Neuronal stem cell (in vitro differentiated cells): ENCODE data around the gene VDAC1.

Experiments used
- DNase-seq: peaks from one replicate; pipeline ENCODE4 v3.0.0-alpha.2; 2013; ENCODE audit warnings: low spot score
- H2AFZ ChIP-seq: one replicate; pipeline ENCODE4 v1.6.1; 2013; ENCODE audit warnings: mild to moderate bottlenecking, low read length, inconsistent platforms
- H2AK5ac ChIP-seq: 2 replicates; pipeline ENCODE4 v1.6.1; 2013; ENCODE audit warnings: low read depth, mild to moderate bottlenecking, inconsistent platforms, low read length, moderate library complexity, mixed read lengths
- H2BK120ac ChIP-seq: 2 replicates; pipeline ENCODE4 v1.6.1; 2013; ENCODE audit warnings: low read depth, mild to moderate bottlenecking, inconsistent platforms, low read length, moderate library complexity, mixed read lengths
- H2BK12ac ChIP-seq: one replicate; pipeline ENCODE4 v1.6.1; 2013; ENCODE audit warnings: low read length, inconsistent platforms
- H2BK15ac ChIP-seq: 2 replicates; pipeline ENCODE4 v1.6.1; 2013; ENCODE audit warnings: mild to moderate bottlenecking, low read length, inconsistent platforms, mixed read lengths
- H2BK5ac ChIP-seq: one replicate; pipeline ENCODE4 v1.6.1; 2013; ENCODE audit warnings: inconsistent platforms, mild to moderate bottlenecking, low read length, moderate library complexity
- H3K14ac ChIP-seq: one replicate; pipeline ENCODE4 v1.6.1; 2013; ENCODE audit warnings: low read length, inconsistent platforms
- H3K18ac ChIP-seq: 2 replicates; pipeline ENCODE4 v1.6.1; 2013; ENCODE audit warnings: low read length, inconsistent platforms
- H3K23ac ChIP-seq: 2 replicates; pipeline ENCODE4 v1.6.1; 2013; ENCODE audit warnings: low read depth, mild to moderate bottlenecking, mixed read lengths, low read length, inconsistent platforms; ENCODE audit not compliant: poor library complexity
- H3K27ac ChIP-seq: replicated peaks from 3 replicates; pipeline ENCODE4 v1.5.1; 2013; ENCODE audit warnings: low read length, inconsistent platforms
- H3K27me3 ChIP-seq, 3 experiments: 2 replicates each; pipeline ENCODE4 v1.6.1; 2013; ENCODE audit warnings: low read length in 3 of 3, mild to moderate bottlenecking in 2 of 3, inconsistent platforms in 1 of 3, low read depth in 1 of 3, mixed read lengths in 1 of 3, moderate library complexity in 1 of 3; ENCODE audit not compliant: control insufficient read depth in 3 of 3, insufficient read depth in 3 of 3
- H3K36me3 ChIP-seq, 2 donors: replicated peaks in 1 of 2; 2 replicates each; pipeline ENCODE4 v1.6.1; 2013; ENCODE audit warnings: low read length in 2 of 2; ENCODE audit not compliant: control insufficient read depth in 2 of 2, insufficient read depth in 2 of 2
- H3K4ac ChIP-seq: 2 replicates; pipeline ENCODE4 v1.6.1; 2013; ENCODE audit warnings: inconsistent platforms, mild to moderate bottlenecking, low read length, moderate library complexity
- H3K4me1 ChIP-seq, 2 donors: 1 replicate in 1 of 2; 2 replicates in 1 of 2; pipeline ENCODE4 v1.6.1; 2013; ENCODE audit warnings: low read length in 2 of 2, low read depth in 1 of 2; ENCODE audit not compliant: control insufficient read depth in 2 of 2, insufficient read depth in 1 of 2
- H3K4me2 ChIP-seq: one replicate; pipeline ENCODE4 v1.6.1; 2013; ENCODE audit warnings: mild to moderate bottlenecking, low read length, inconsistent platforms; ENCODE audit not compliant: insufficient read depth, poor library complexity, severe bottlenecking
- H3K4me3 ChIP-seq, 2 donors: 2 replicates each; pipeline ENCODE4 v1.5.1; 2013; ENCODE audit warnings: low read length in 2 of 2, mild to moderate bottlenecking in 2 of 2, inconsistent platforms in 1 of 2, moderate library complexity in 1 of 2
- H3K79me1 ChIP-seq: one replicate; pipeline ENCODE4 v1.6.1; 2013; ENCODE audit warnings: low read depth, mild to moderate bottlenecking, inconsistent platforms, low read length, moderate library complexity
- H3K9ac ChIP-seq: one replicate; pipeline ENCODE4 v1.6.1; 2013; ENCODE audit warnings: mild to moderate bottlenecking, low read depth, low read length, inconsistent platforms; ENCODE audit not compliant: poor library complexity
- H3K9me3 ChIP-seq, 2 donors: replicated peaks in 1 of 2; 2 replicates each; pipeline versions ENCODE3 to v1.6.1; 2013; ENCODE audit warnings: low read length in 2 of 2, mild to moderate bottlenecking in 2 of 2, inconsistent platforms in 1 of 2, low read depth in 1 of 2, mixed read lengths in 1 of 2, moderate library complexity in 1 of 2; ENCODE audit not compliant: control insufficient read depth in 2 of 2, insufficient read depth in 1 of 2
- H4K8ac ChIP-seq: one replicate; pipeline ENCODE4 v1.6.1; 2013; ENCODE audit warnings: low read depth, mild to moderate bottlenecking, inconsistent platforms, low read length, moderate library complexity
- H4K91ac ChIP-seq: one replicate; pipeline ENCODE4 v1.6.1; 2013; ENCODE audit warnings: low read length, low read depth, mild to moderate bottlenecking, inconsistent platforms; ENCODE audit not compliant: poor library complexity
- WGBS, 2 donors: extraction: QIAGEN DNeasy Blood & Tissue Kit; methylation state at CpG; one replicate each; pipeline ENCODE4 v1.1.7; 2013; ENCODE audit warnings: missing lambda C conversion rate in 2 of 2, mixed read lengths in 1 of 2; ENCODE audit not compliant: insufficient read length in 2 of 2, insufficient replicate concordance in 1 of 2; ENCODE audit errors: extremely low coverage in 2 of 2; 5-methylcytosine and 5-hydroxymethylcytosine counted together

VDAC1 gene

GRCh38 chr5:134018154-134018985 lies 13.6 kb upstream of the VDAC1 start:
- H3K9me3 ChIP-seq: no peaks in the 10 kb centered on the region
- no peak overlapping the region for H2AFZ ChIP-seq
- no peak for DNase-seq
- H3K27me3 ChIP-seq: peaks cover 0 to 24% (median 0%) of the 10 kb centered on the region in 3 experiments
- no peak overlapping the region for H2BK15ac ChIP-seq
- no peak overlapping the region for H2BK5ac ChIP-seq
- no peak overlapping the region for H3K4ac ChIP-seq
- no peaks in the 10 kb centered on the region for H3K4me1 ChIP-seq
- no peak overlapping the region for H3K23ac ChIP-seq
- no peak overlapping the region for H4K91ac ChIP-seq
- no peak overlapping the region for H3K9ac ChIP-seq
- H3K4me3 ChIP-seq: no peak overlapping the region
- no peak overlapping the region for H3K4me2 ChIP-seq
- no peak overlapping the region for H2BK12ac ChIP-seq
- no CpG with 5 or more reads among the region's 9 CpGs for WGBS, 2 donors
- H3K79me1 ChIP-seq: no peaks in the 10 kb centered on the region
- no peak overlapping the region for H4K8ac ChIP-seq
- no peaks in the 10 kb centered on the region for H3K36me3 ChIP-seq
- H2AK5ac ChIP-seq: no peak overlapping the region
- no peak overlapping the region for H3K18ac ChIP-seq
- no peak overlapping the region for H2BK120ac ChIP-seq
- no peak overlapping the region for H3K14ac ChIP-seq
- no peak overlapping the region for H3K27ac ChIP-seq

GRCh38 chr5:134008266-134008749 lies 3.5 kb upstream of the VDAC1 start:
- H2BK5ac ChIP-seq: no peak overlapping the region
- peaks cover 12 to 15% of the 10 kb centered on the region in 2 donors for H3K4me1 ChIP-seq
- no peak overlapping the region for H3K4me2 ChIP-seq
- no peak overlapping the region for H3K4me3 ChIP-seq
- H3K18ac ChIP-seq: no peak overlapping the region
- no peaks in the 10 kb centered on the region for H3K36me3 ChIP-seq
- no peak for DNase-seq
- no peak overlapping the region for H3K9ac ChIP-seq
- H3K23ac ChIP-seq: no peak overlapping the region
- no peak overlapping the region for H2BK120ac ChIP-seq
- H2AFZ ChIP-seq: peak overlapping the region; percentile 73
- no peak overlapping the region for H3K14ac ChIP-seq
- no peak overlapping the region for H2AK5ac ChIP-seq
- WGBS, 2 donors: no CpG with 5 or more reads among the region's 2 CpGs
- H4K8ac ChIP-seq: no peak overlapping the region
- H3K27ac ChIP-seq: no peak overlapping the region
- no peak overlapping the region for H2BK12ac ChIP-seq
- H3K9me3 ChIP-seq: no peaks in the 10 kb centered on the region
- H3K79me1 ChIP-seq: peaks cover 3% of the 10 kb centered on the region
- H4K91ac ChIP-seq: no peak overlapping the region
- H3K4ac ChIP-seq: no peak overlapping the region
- no peaks in the 10 kb centered on the region for H3K27me3 ChIP-seq
- no peak overlapping the region for H2BK15ac ChIP-seq

- Histone ChIP-seq H3K27ac (peak overlapping the region; percentile 47), H4K91ac (peak overlapping the region; percentile 18), H3K79me1 (peaks cover 3% of the 10 kb centered on the region), H3K9me3 (no peaks in the 10 kb centered on the region), H3K4me1 (peaks cover 17 to 18% of the 10 kb centered on the region in 2 donors), H4K8ac (no peak overlapping the region), H3K4ac (no peak overlapping the region), H2BK12ac (no peak overlapping the region), H3K4me2 (no peak overlapping the region), H3K27me3 (no peaks in the 10 kb centered on the region), H2AK5ac (no peak overlapping the region), H2AFZ (peak overlapping the region; percentile 73), H3K23ac (no peak overlapping the region), H2BK15ac (peak overlapping the region; percentile 43), H3K36me3 (peaks cover 0 to 1% of the 10 kb centered on the region in 2 donors), H2BK120ac (no peak overlapping the region), H2BK5ac (peak overlapping the region; percentile 9), H3K18ac (no peak overlapping the region), H3K4me3 (no peak overlapping the region), H3K9ac (no peak overlapping the region), H3K14ac (no peak overlapping the region)
- peak; percentile 49 for DNase-seq
- WGBS, 2 donors: no CpG with 5 or more reads among the region's 14 CpGs
Measured at GRCh38 chr5:134007581-134008265, 2.9 kb upstream of the VDAC1 start.

DNA sequence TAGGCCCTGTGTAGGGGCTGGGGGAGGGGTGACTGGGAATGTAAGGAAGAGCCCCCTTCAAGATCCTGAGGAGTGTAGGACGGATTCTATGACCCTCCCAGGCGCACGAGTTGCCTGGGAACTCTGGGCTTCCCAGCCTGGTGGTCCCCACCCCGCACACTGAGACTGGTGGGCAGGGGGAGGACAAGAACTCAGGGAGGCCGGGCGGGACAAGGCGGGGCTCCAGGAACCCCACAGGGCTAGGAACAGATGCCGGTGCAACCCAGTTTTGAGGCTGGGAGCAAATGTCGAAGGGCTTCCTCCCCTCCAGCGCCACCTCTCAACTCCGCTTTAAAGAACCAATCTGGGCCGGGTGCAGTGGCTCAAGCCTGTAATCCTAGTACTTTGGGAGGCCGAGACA lies 1.3 kb upstream of the VDAC1 start:
- no peak overlapping the region for H3K23ac ChIP-seq

More for the DNA sequence above, 1.3 kb upstream of the VDAC1 start:
- H3K9me3 ChIP-seq: no peaks in the 10 kb centered on the region
- peak overlapping the region; percentile 91 to 96 for H3K4me3 ChIP-seq
- H3K4me1 ChIP-seq: peaks cover 17 to 18% of the 10 kb centered on the region in 2 donors
- H3K14ac ChIP-seq: no peak overlapping the region
- DNase-seq: no peak
- H2BK120ac ChIP-seq: no peak overlapping the region
- no peak overlapping the region for H2BK12ac ChIP-seq
- no peak overlapping the region for H3K27ac ChIP-seq
- peak overlapping the region; percentile 26 for H3K4ac ChIP-seq
- peak overlapping the region; percentile 23 for H2AK5ac ChIP-seq
- no peak overlapping the region for H4K8ac ChIP-seq
- H3K27me3 ChIP-seq: no peaks in the 10 kb centered on the region
- WGBS, 2 donors: no CpG with 5 or more reads among the region's 13 CpGs
- H3K9ac ChIP-seq: peak overlapping the region; percentile 27
- peaks cover 6% of the 10 kb centered on the region for H3K79me1 ChIP-seq
- peak overlapping the region; percentile 98 for H2AFZ ChIP-seq
- H3K36me3 ChIP-seq: peaks cover 4 to 17% of the 10 kb centered on the region in 2 donors
- H2BK15ac ChIP-seq: no peak overlapping the region
- H3K4me2 ChIP-seq: peak overlapping the region; percentile 70
- peak overlapping the region; percentile 12 for H3K18ac ChIP-seq
- H4K91ac ChIP-seq: no peak overlapping the region
- H2BK5ac ChIP-seq: no peak overlapping the region
